SK-N-SH (cell line): ENCODE data around the gene DOK4. TPM values are rescaled to one million over a fixed set of nuclear protein-coding genes. Genes with fewer than 3 reads are reported as not detected.

Experiments
- CTCF ChIA-PET: fragments of 300-600, 350-600 bp; formaldehyde crosslinking; extraction: SDS; loops from one replicate; lab custom pipeline; 2021; lab: Yijun Ruan, JAX
- POLR2A ChIA-PET: fragments of 350-600 bp; sonication (Branson Sonifier 250); formaldehyde crosslinking; extraction: SDS; loops from one replicate; lab custom pipeline; 2020; ENCODE audit warnings: antibody characterized with exemption, inconsistent platforms; lab: Yijun Ruan, JAX
- DNase-seq: peaks from one replicate; pipeline ENCODE4 v3.0.0; 2012
- H2AFZ ChIP-seq: fragments of 200-600 bp; sonication (generic); 2 replicates; pipeline ENCODE4 v1.8.1; 2016; ENCODE audit warnings: antibody characterized with exemption, mild to moderate bottlenecking, low read depth
- H3F3A ChIP-seq: fragments of 200-600 bp; sonication (generic); replicated peaks from 2 replicates; pipeline ENCODE3; 2016; ENCODE audit warnings: antibody characterized with exemption, mild to moderate bottlenecking; ENCODE audit not compliant: insufficient read depth
- H3K27ac ChIP-seq, 2 experiments: fragments of 200-500 bp in 1 of 2; fragments of 200-600 bp in 1 of 2; sonication (Bioruptor generic) in 1 of 2; sonication (generic), shearing (Covaris generic) in 1 of 2; 2 replicates each; pipeline versions ENCODE4 v1.5.1 to v1.6.1; 2014 to 2016; ENCODE audit warnings: low read depth in 2 of 2, inconsistent platforms in 1 of 2, low read length in 1 of 2, mild to moderate bottlenecking in 1 of 2, mixed read lengths in 1 of 2
- H3K27me3 ChIP-seq: fragments of 200-600 bp; sonication (generic), shearing (Covaris generic); 2 replicates; pipeline ENCODE4 v1.6.1; 2016; ENCODE audit warnings: mixed run types; ENCODE audit not compliant: insufficient read depth
- H3K36me3 ChIP-seq, 2 experiments: fragments of 200-500 bp in 1 of 2; fragments of 200-600 bp in 1 of 2; sonication (Bioruptor generic) in 1 of 2; sonication (generic) in 1 of 2; replicated peaks in 1 of 2; 2 replicates each; pipeline versions ENCODE3 to v1.5.1; 2014 to 2016; ENCODE audit warnings: low read length in 1 of 2, mild to moderate bottlenecking in 1 of 2; ENCODE audit not compliant: insufficient read depth in 2 of 2, control insufficient read depth in 1 of 2
- H3K4me1 ChIP-seq, 2 experiments: fragments of 200-500 bp in 1 of 2; fragments of 200-600 bp in 1 of 2; sonication (Bioruptor generic) in 1 of 2; sonication (generic), shearing (Covaris generic) in 1 of 2; 2 replicates each; pipeline versions ENCODE4 v1.5.1 to v1.6.1; 2014 to 2016; ENCODE audit warnings: low read depth in 1 of 2, low read length in 1 of 2, mixed run types in 1 of 2; ENCODE audit not compliant: insufficient read depth in 2 of 2, control insufficient read depth in 1 of 2
- H3K4me2 ChIP-seq: fragments of 200-600 bp; sonication (generic), shearing (Covaris generic); 2 replicates; pipeline ENCODE4 v1.6.1; 2017; ENCODE audit warnings: mixed run types
- H3K4me3 ChIP-seq, 2 experiments: fragments of 200-500 bp in 1 of 2; fragments of 200-600 bp in 1 of 2; sonication (Bioruptor generic) in 1 of 2; sonication (generic), shearing (Covaris generic) in 1 of 2; 2 replicates each; pipeline versions ENCODE4 v1.5.1 to v1.8.1; 2014 to 2016; ENCODE audit warnings: low read depth in 2 of 2, inconsistent platforms in 1 of 2, low read length in 1 of 2, mild to moderate bottlenecking in 1 of 2, mixed read lengths in 1 of 2, moderate library complexity in 1 of 2
- H3K79me2 ChIP-seq: fragments of 200-600 bp; sonication (generic); 2 replicates; pipeline ENCODE4 v1.8.1; 2017; ENCODE audit warnings: mild to moderate bottlenecking; ENCODE audit not compliant: insufficient read depth
- H3K9ac ChIP-seq: fragments of 200-600 bp; sonication (generic); 2 replicates; pipeline ENCODE4 v1.6.1; 2017; ENCODE audit warnings: mixed run types
- H3K9me2 ChIP-seq: fragments of 200-600 bp; sonication (generic); 2 replicates; pipeline ENCODE4 v1.6.1; 2017; ENCODE audit warnings: mixed run types
- H3K9me3 ChIP-seq: fragments of 200-600 bp; sonication (generic); 2 replicates; pipeline ENCODE4 v1.6.1; 2017; ENCODE audit warnings: mixed run types, mild to moderate bottlenecking, moderate library complexity
- H4K20me1 ChIP-seq: fragments of 200-600 bp; sonication (generic); 2 replicates; pipeline ENCODE4 v1.6.1; 2017; ENCODE audit warnings: mild to moderate bottlenecking, mixed run types; ENCODE audit not compliant: insufficient read depth
- CHD2 ChIP-seq: fragments of 150-350 bp; IDR thresholded peaks from 2 replicates; pipeline ENCODE4 v1.6.1; 2018; ENCODE audit warnings: low read length; ENCODE audit not compliant: partially characterized antibody
- CTCF ChIP-seq: fragments of 200-600 bp; sonication (generic); IDR thresholded peaks from 2 replicates; pipeline ENCODE4 v1.6.1; 2017; ENCODE audit warnings: antibody characterized with exemption, mild to moderate bottlenecking, moderate library complexity
- EZH2phosphoT487 ChIP-seq: fragments of 200-600 bp; sonication (generic); IDR thresholded peaks from 2 replicates; pipeline ENCODE4 v1.6.1; 2017; ENCODE audit warnings: low read depth, mixed run types, mild to moderate bottlenecking, antibody characterized with exemption, moderate library complexity, borderline replicate concordance
- FOXJ3 ChIP-seq: sonication (generic); formaldehyde crosslinking; IDR thresholded peaks from 2 replicates; pipeline ENCODE4 v1.5.1; 2020; ENCODE audit warnings: mild to moderate bottlenecking, missing genetic modification reagents
- GATA2 ChIP-seq: sonication (generic); formaldehyde crosslinking; IDR thresholded peaks from 2 replicates; pipeline ENCODE4 v1.5.0; 2020; ENCODE audit warnings: mild to moderate bottlenecking, missing genetic modification reagents
- IRF3 ChIP-seq: fragments of 150-350 bp; IDR thresholded peaks from 2 replicates; pipeline ENCODE4 v1.6.1; 2016; ENCODE audit warnings: mild to moderate bottlenecking, low read depth, low read length
- JUND ChIP-seq: IDR thresholded peaks from 2 replicates; pipeline ENCODE4 v1.4.0; 2012
- MAX ChIP-seq: IDR thresholded peaks from 2 replicates; pipeline ENCODE4 v1.4.0; 2012; ENCODE audit warnings: low read depth
- MXI1 ChIP-seq: IDR thresholded peaks from 2 replicates; pipeline ENCODE4 v1.6.1; 2012; ENCODE audit warnings: mild to moderate bottlenecking, low read depth, low read length, improper control_type of control experiment
- NRF1 ChIP-seq: IDR thresholded peaks from 2 replicates; pipeline ENCODE4 v1.6.1; 2012; ENCODE audit warnings: low read depth, mild to moderate bottlenecking, low read length
- RAD21 ChIP-seq: IDR thresholded peaks from 2 replicates; pipeline ENCODE4 v1.6.1; 2012; ENCODE audit warnings: mild to moderate bottlenecking, low read length
- RCOR1 ChIP-seq: fragments of 150-350 bp; IDR thresholded peaks from 2 replicates; pipeline ENCODE4 v1.6.1; 2017; ENCODE audit warnings: antibody characterized with exemption, low read length
- RFX5 ChIP-seq: IDR thresholded peaks from 2 replicates; pipeline ENCODE4 v1.6.1; 2012; ENCODE audit warnings: mild to moderate bottlenecking, improper control_type of control experiment, low read length
- RXRA ChIP-seq: IDR thresholded peaks from 2 replicates; pipeline ENCODE4 v1.4.0; 2012; ENCODE audit warnings: low read depth, mild to moderate bottlenecking, borderline replicate concordance
- TCF12 ChIP-seq: IDR thresholded peaks from 2 replicates; pipeline ENCODE4 v1.4.0; 2012
- TEAD4 ChIP-seq: IDR thresholded peaks from 2 replicates; pipeline ENCODE4 v1.4.0; 2012; ENCODE audit warnings: mild to moderate bottlenecking, borderline replicate concordance; ENCODE audit not compliant: insufficient read depth
- YY1 ChIP-seq: IDR thresholded peaks from 2 replicates; pipeline ENCODE4 v1.4.0; 2012; ENCODE audit warnings: low read depth, mild to moderate bottlenecking
- WGBS: methylation state at CpG from one replicate; pipeline ENCODE4 v1.1.6; 2017; ENCODE audit warnings: low lambda C conversion rate; 5-methylcytosine and 5-hydroxymethylcytosine counted together
- polyA plus RNA-seq, 3 experiments: library from polyadenylated mRNA; depleted of rRNA; stranded (reverse); fragments of >200 nt; gene quantifications; 2 replicates each; pipeline ENCODE4 v1.2.3, GENCODE V29; 2012

Gene DOK4
- polyA plus RNA-seq, 1 of the 3 experiments (the other 2 are of a cell fraction): 28.4 TPM

- no peak overlapping the region for H3K4me2 ChIP-seq
- no peaks in the 10 kb centered on the region for H3K36me3 ChIP-seq
- DNase-seq: no peak
- TF ChIP-seq YY1: no peak
- TF ChIP-seq GATA2 (CRISPR knock-in tag): no peak
- no peak for TF ChIP-seq RCOR1
- no peak for TF ChIP-seq EZH2phosphoT487
- TF ChIP-seq TCF12: no peak
- TF ChIP-seq JUND: no peak
- TF ChIP-seq CHD2: no peak
- TF ChIP-seq RFX5: no peak
- TF ChIP-seq NRF1: no peak
- TF ChIP-seq RXRA: no peak
- TF ChIP-seq MAX: no peak
- no peak for TF ChIP-seq TEAD4
- TF ChIP-seq FOXJ3 (CRISPR knock-in tag): no peak
- no peak for TF ChIP-seq RAD21
- TF ChIP-seq IRF3: no peak
- TF ChIP-seq MXI1: no peak
- TF ChIP-seq CTCF: no peak
- TF ChIP-seq, all 33 proteins: peak for 0
- Histone ChIP-seq H3K4me1 (peaks cover 0 to 26% of the 10 kb centered on the region in 2 experiments; a peak in 1 of 4 replicates), H3K9me2 (no peaks in the 10 kb centered on the region), H4K20me1 (no peaks in the 10 kb centered on the region), H3K27me3 (no peaks in the 10 kb centered on the region), H3K9me3 (no peaks in the 10 kb centered on the region), H3F3A (no peaks in the 10 kb centered on the region), H3K4me3 (no peak overlapping the region), H3K9ac (no peak overlapping the region), H3K27ac (no peak overlapping the region), H3K79me2 (no peaks in the 10 kb centered on the region), H2AFZ (no peak overlapping the region)
- ChIA-PET CTCF (interaction anchor here (1.3 to 3.5 kb wide), 2 partner anchors 18 to 19 kb away, joined by 3 to 12 read pairs; no protein-coding TSS in a partner anchor), POLR2A (no interaction called here)
- 74% methylated on average over 11 of the region's 12 CpGs for WGBS
These were observed 15.9 kb upstream of the DOK4 start for GRCh38 chr16:57502048-57502775.
